NCI-H460 (cell line): ENCODE data around the gene TSPYL4. TPM values are rescaled to one million over a fixed set of nuclear protein-coding genes. Genes with fewer than 3 reads are reported as not detected.
A peak's percentile ranks its signal among the peaks of the same experiment; 100 is the strongest.
"Not testable (repeated sequence)": the region's sequence is repeated elsewhere in the genome, so short reads cannot be mapped to it uniquely, and the experiment has no call there.

Experiments
- DNase-seq: peaks from one replicate; pipeline ENCODE4 v3.0.0-alpha.2; 2016; ENCODE audit warnings: low read depth; ENCODE audit errors: extremely low read depth
- polyA plus RNA-seq: library from polyadenylated mRNA; depleted of rRNA; stranded (reverse); fragments of >200 nt; gene quantifications from 2 replicates; pipeline ENCODE4 v1.2.3, GENCODE V29; 2014; cell fraction: nucleus; rRNA removed
- total RNA-seq: library from RNA; depleted of rRNA; stranded (reverse); fragments of >200 nt; shearing (Covaris generic); gene quantifications from 2 replicates; pipeline ENCODE4 v1.2.3, GENCODE V29; 2014; rRNA removed

The TSPYL4 gene
- 7.6 and 9.7 TPM in 2 replicates for total RNA-seq
- 17.9 and 20.0 TPM in 2 replicates for polyA plus RNA-seq

- peak; percentile 90 for DNase-seq
Observed at GRCh38 chr6:116253505-116254296, at the start of gene TSPYL4. Gene TSPYL4 (minus strand): TSS chr6:116254075. CDS start chr6:116254008, 67 bp downstream.

GRCh38 chr6:116301104-116301503, 47.2 kb upstream of the TSPYL4 start:
- no peak for DNase-seq

GRCh38 chr6:116300566-116300965, 46.7 kb upstream of the TSPYL4 start:
- no peak for DNase-seq

- DNase-seq: no peak
Observed at GRCh38 chr6:116298973-116299372, 45.1 kb upstream of the TSPYL4 start.

- DNase-seq: no peak
Observed at GRCh38 chr6:116298273-116298672, 44.4 kb upstream of the TSPYL4 start.

- no peak for DNase-seq
Observed at GRCh38 chr6:116292553-116292952, 38.7 kb upstream of the TSPYL4 start.

GRCh38 chr6:116291701-116292396, 38.0 kb upstream of the TSPYL4 start:
- DNase-seq: no peak

- DNase-seq: no peak
Observed at GRCh38 chr6:116290799-116291198, 36.9 kb upstream of the TSPYL4 start.

GRCh38 chr6:116289876-116290275, 36.0 kb upstream of the TSPYL4 start:
- DNase-seq: no peak

GRCh38 chr6:116287689-116288282, 33.9 kb upstream of the TSPYL4 start:
- peak; percentile 53 for DNase-seq

GRCh38 chr6:116286773-116287358, 33.0 kb upstream of the TSPYL4 start:
- DNase-seq: peak; percentile 5

- DNase-seq: not testable (repeated sequence)
Observed at GRCh38 chr6:116284984-116285383, 31.1 kb upstream of the TSPYL4 start.

GRCh38 chr6:116283191-116283590, 29.3 kb upstream of the TSPYL4 start:
- DNase-seq: no peak

GRCh38 chr6:116282698-116283097, 28.8 kb upstream of the TSPYL4 start:
- no peak for DNase-seq

GRCh38 chr6:116280933-116281316, 27.1 kb upstream of the TSPYL4 start:
- no peak for DNase-seq

GRCh38 chr6:116280161-116280932, 26.5 kb upstream of the TSPYL4 start:
- no peak for DNase-seq

GRCh38 chr6:116279232-116280160, 25.6 kb upstream of the TSPYL4 start, which contains the start of gene TSPYL1:
Gene TSPYL1 (minus strand): TSS chr6:116279930. CDS start chr6:116279830, 100 bp downstream.
- DNase-seq: peak; percentile 93

GRCh38 chr6:116278854-116279231, 25.0 kb upstream of the TSPYL4 start:
- DNase-seq: no peak

- no peak for DNase-seq
Observed at GRCh38 chr6:116278481-116278829, 24.6 kb upstream of the TSPYL4 start.
